ENCODE measurements around the gene CIB4. TPM values are rescaled to one million over a fixed set of nuclear protein-coding genes. Genes with fewer than 3 reads are reported as not detected.

CIB4 gene
- total and polyA plus RNA-seq, 2 of the 4 experiments (the other 2 are of a cell fraction), result not detected

GRCh38 chr2:26633993-26634595, 7.1 kb downstream of the CIB4 start:
- ATAC-seq (ENCODE audit: low read depth) (no peak), DNase-seq (no peak)
- intact Hi-C loops (cut with micrococcal nuclease) (no loop called here), dilution Hi-C loops (cut with HindIII; ENCODE audit: low sequenced_read_pairs, unreplicated experiment) (no loop called here), in situ Hi-C loops (cut with MboI; ENCODE audit: low sequenced_read_pairs) (no loop called here)
- H3K4me2 ChIP-seq (ENCODE audit: low read depth, low read length), result no peak overlapping the region
- no CpG with 5 or more reads among the region's 7 CpGs for WGBS, 2 experiments (ENCODE audit: extremely low coverage in 2 of 2, insufficient read length in 1 of 2)
- no peaks in the 10 kb centered on the region for H4K20me1 ChIP-seq (ENCODE audit: insufficient read depth, low read length)
- no peak overlapping the region for H3K4me3 ChIP-seq (ENCODE audit: insufficient read depth, low read depth, low read length)
- no peak overlapping the region for H4K5ac ChIP-seq (ENCODE audit: low read depth, low read length)
- H3K36me3 ChIP-seq (ENCODE audit: control insufficient read depth, insufficient read depth, low read length), result no peaks in the 10 kb centered on the region
- no TSS peak for BruUV-seq (replicated peaks)
- H2BK15ac ChIP-seq (ENCODE audit: low read depth, low read length), result no peak overlapping the region
- H2BK20ac ChIP-seq (ENCODE audit: low read depth, low read length), result no peak overlapping the region
- H2BK5ac ChIP-seq (ENCODE audit: low read depth, low read length, poor library complexity, severe bottlenecking), result no peak overlapping the region
- ChIA-PET POLR2A (ENCODE audit: unreplicated experiment) (no interaction called here), CTCF (no interaction called here)
- no peaks in the 10 kb centered on the region for H3K79me1 ChIP-seq (ENCODE audit: low read depth in 1 of 2, low read length in 2 of 2)
- no peak overlapping the region for H3K18ac ChIP-seq (ENCODE audit: low read depth, low read length)
- H2BK120ac ChIP-seq (ENCODE audit: low read depth, low read length), result no peak overlapping the region
- H2AFZ ChIP-seq (replicated peaks; ENCODE audit: low read length, poor library complexity), result no peak overlapping the region
- H4K91ac ChIP-seq (ENCODE audit: insufficient read depth, low read depth, low read length), result no peak overlapping the region
- TF ChIP-seq BHLHE40 (IDR thresholded peaks at IDR 0.05; ENCODE audit: low read depth, low read length) (no peak), POLR2A (IDR thresholded peaks at IDR 0.05; ENCODE audit: low read depth, low read length) (no peak), CEBPB (IDR thresholded peaks at IDR 0.05; ENCODE audit: low read depth, low read length) (no peak), NFE2L2 (IDR thresholded peaks at IDR 0.05; ENCODE audit: low read depth, low read length) (no peak), RFX5 (IDR thresholded peaks at IDR 0.05; ENCODE audit: low read depth, low read length) (no peak), SMC3 (IDR thresholded peaks at IDR 0.05; ENCODE audit: low read depth, low read length) (no peak), RAD21 (IDR thresholded peaks at IDR 0.05; ENCODE audit: low read length) (no peak), CHD1 (IDR thresholded peaks at IDR 0.05; ENCODE audit: low read depth, low read length) (no peak), MAFK (IDR thresholded peaks at IDR 0.05; ENCODE audit: low read depth, low read length) (no peak), MXI1 (IDR thresholded peaks at IDR 0.05; ENCODE audit: borderline replicate concordance, low read depth, low read length) (no peak), RCOR1 (IDR thresholded peaks at IDR 0.05; ENCODE audit: insufficient replicate concordance, low read length) (no peak), FOS (IDR thresholded peaks at IDR 0.05; ENCODE audit: low read depth, low read length) (no peak)
- TF ChIP-seq, protein P1, sequence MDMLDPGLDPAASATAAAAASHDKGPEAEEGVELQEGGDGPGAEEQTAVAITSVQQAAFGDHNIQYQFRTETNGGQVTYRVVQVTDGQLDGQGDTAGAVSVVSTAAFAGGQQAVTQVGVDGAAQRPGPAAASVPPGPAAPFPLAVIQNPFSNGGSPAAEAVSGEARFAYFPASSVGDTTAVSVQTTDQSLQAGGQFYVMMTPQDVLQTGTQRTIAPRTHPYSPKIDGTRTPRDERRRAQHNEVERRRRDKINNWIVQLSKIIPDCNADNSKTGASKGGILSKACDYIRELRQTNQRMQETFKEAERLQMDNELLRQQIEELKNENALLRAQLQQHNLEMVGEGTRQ (IDR thresholded peaks at IDR 0.05; ENCODE audit: low read depth, low read length), result no peak
- TF ChIP-seq, protein P2, sequence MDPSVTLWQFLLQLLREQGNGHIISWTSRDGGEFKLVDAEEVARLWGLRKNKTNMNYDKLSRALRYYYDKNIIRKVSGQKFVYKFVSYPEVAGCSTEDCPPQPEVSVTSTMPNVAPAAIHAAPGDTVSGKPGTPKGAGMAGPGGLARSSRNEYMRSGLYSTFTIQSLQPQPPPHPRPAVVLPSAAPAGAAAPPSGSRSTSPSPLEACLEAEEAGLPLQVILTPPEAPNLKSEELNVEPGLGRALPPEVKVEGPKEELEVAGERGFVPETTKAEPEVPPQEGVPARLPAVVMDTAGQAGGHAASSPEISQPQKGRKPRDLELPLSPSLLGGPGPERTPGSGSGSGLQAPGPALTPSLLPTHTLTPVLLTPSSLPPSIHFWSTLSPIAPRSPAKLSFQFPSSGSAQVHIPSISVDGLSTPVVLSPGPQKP (IDR thresholded peaks at IDR 0.05; ENCODE audit: borderline replicate concordance, low read depth, low read length), result no peak
- H3K9ac ChIP-seq (ENCODE audit: low read depth, low read length), result no peak overlapping the region
- H4K8ac ChIP-seq (ENCODE audit: low read depth in 2 of 2, low read length in 2 of 2), result no peak overlapping the region
- no peak overlapping the region for H3K4ac ChIP-seq (ENCODE audit: low read depth, low read length)
- H2AK9ac ChIP-seq (replicated peaks; ENCODE audit: low read depth, low read length, poor library complexity), result no peak overlapping the region
- H3K27me3 ChIP-seq (ENCODE audit: control insufficient read depth, insufficient read depth, low read length), result peaks cover 50% of the 10 kb centered on the region
- no peak overlapping the region for H3K56ac ChIP-seq (ENCODE audit: extremely low read depth, insufficient read depth, low read length)
- no peak overlapping the region for H3K27ac ChIP-seq (ENCODE audit: insufficient read depth, low read length)
- no peaks in the 10 kb centered on the region for H3K9me1 ChIP-seq (ENCODE audit: insufficient read depth, low read length)
- H3K9me3 ChIP-seq (ENCODE audit: control insufficient read depth, insufficient read depth, low read length), result no peaks in the 10 kb centered on the region
- H3K4me1 ChIP-seq (ENCODE audit: control insufficient read depth, insufficient read depth, low read length), result no peaks in the 10 kb centered on the region
- no peak overlapping the region for H3K23ac ChIP-seq (ENCODE audit: low read depth, low read length)
- no peak overlapping the region for H3K14ac ChIP-seq (replicated peaks; ENCODE audit: low read depth, low read length)
- H2AK5ac ChIP-seq (ENCODE audit: low read depth, low read length), result no peak overlapping the region

Measured in IMR-90 (cell line).